WTC11 (cell line): ENCODE results near the gene SEC24C. TPM values are rescaled to one million over a fixed set of nuclear protein-coding genes. Genes with fewer than 3 reads are reported as not detected.

Experiments used
- CREM ChIP-seq: sonication (generic); formaldehyde crosslinking; IDR thresholded peaks from 2 replicates; pipeline ENCODE4 v1.8.1; 2022; ENCODE audit warnings: mild to moderate bottlenecking, missing genetic modification reagents, moderate library complexity
- CTCF ChIP-seq: fragments of 200-600 bp; IDR thresholded peaks from 2 replicates; pipeline ENCODE4 v1.8.0; 2022; ENCODE audit warnings: antibody characterized with exemption
- EMX1 ChIP-seq: fragments of 250-450 bp; sonication (Bioruptor Pico); IDR thresholded peaks from 2 replicates; pipeline ENCODE4 v1.8.0; 2021; ENCODE audit warnings: mild to moderate bottlenecking
- FOXJ3 ChIP-seq: sonication (generic); formaldehyde crosslinking; IDR thresholded peaks from 2 replicates; pipeline ENCODE4 v1.9.0; 2021; ENCODE audit warnings: missing genetic modification reagents, mild to moderate bottlenecking, borderline replicate concordance
- HMGA2 ChIP-seq: fragments of 250-450 bp; sonication (Bioruptor Pico); IDR thresholded peaks from 2 replicates; pipeline ENCODE4 v1.4.0; 2021; ENCODE audit warnings: mild to moderate bottlenecking, moderate library complexity
- NFYB ChIP-seq: sonication (generic); formaldehyde crosslinking; conservative IDR thresholded peaks from 2 replicates; pipeline ENCODE4 v1.8.0; 2022; ENCODE audit warnings: low read depth, missing genetic modification reagents
- NR2C2 ChIP-seq: sonication (generic); formaldehyde crosslinking; IDR thresholded peaks from 2 replicates; pipeline ENCODE4 v1.8.0; 2022; ENCODE audit warnings: mild to moderate bottlenecking, missing genetic modification reagents
- NR3C1 ChIP-seq: sonication (generic); formaldehyde crosslinking; conservative IDR thresholded peaks from 2 replicates; pipeline ENCODE4 v1.8.1; 2023; ENCODE audit warnings: low read depth, mild to moderate bottlenecking, missing genetic modification reagents
- PRRX2 ChIP-seq: fragments of 250-450 bp; sonication (Bioruptor Pico); IDR thresholded peaks from 2 replicates; pipeline ENCODE4 v1.8.0; 2021; ENCODE audit warnings: mild to moderate bottlenecking
- SMAD4 ChIP-seq: sonication (generic); formaldehyde crosslinking; IDR thresholded peaks from 2 replicates; pipeline ENCODE4 v1.8.0; 2022; ENCODE audit warnings: mild to moderate bottlenecking, missing genetic modification reagents
- ZNF121 ChIP-seq: sonication (generic); formaldehyde crosslinking; IDR thresholded peaks from 2 replicates; pipeline ENCODE4 v1.8.0; 2023; ENCODE audit warnings: missing genetic modification reagents
- ZNF138 ChIP-seq: sonication (generic); formaldehyde crosslinking; conservative IDR thresholded peaks from 2 replicates; pipeline ENCODE4 v1.8.1; 2022; ENCODE audit warnings: mild to moderate bottlenecking, moderate library complexity, missing genetic modification reagents
- ZNF219 ChIP-seq: sonication (generic); formaldehyde crosslinking; IDR thresholded peaks from 2 replicates; pipeline ENCODE4 v1.8.0; 2023; ENCODE audit warnings: missing genetic modification reagents, mild to moderate bottlenecking, borderline replicate concordance
- ZNF396 ChIP-seq: fragments of 250-450 bp; sonication (Bioruptor Pico); IDR thresholded peaks from 2 replicates; pipeline ENCODE4 v1.8.0; 2021; ENCODE audit warnings: mild to moderate bottlenecking, moderate library complexity, borderline replicate concordance
- total RNA-seq: library from RNA; stranded (reverse); gene quantifications from 3 replicates; pipeline ENCODE4 v1.2.3, GENCODE V29; 2021
- TF ChIP-seq, protein P1 (sequence below): sonication (generic); formaldehyde crosslinking; IDR thresholded peaks from 2 replicates; pipeline ENCODE4 v1.8.0; 2022; ENCODE audit warnings: missing genetic modification reagents
- TF ChIP-seq, protein P2 (sequence below): sonication (generic); formaldehyde crosslinking; IDR thresholded peaks from 2 replicates; pipeline ENCODE4 v1.8.1; 2023; ENCODE audit warnings: mild to moderate bottlenecking, missing genetic modification reagents
- TF ChIP-seq, protein P3 (sequence below): sonication (generic); formaldehyde crosslinking; conservative IDR thresholded peaks from 2 replicates; pipeline ENCODE4 v1.8.1; 2023; ENCODE audit warnings: mild to moderate bottlenecking, low read depth, missing genetic modification reagents, moderate library complexity
- TF ChIP-seq, protein P4 (sequence below): sonication (generic); formaldehyde crosslinking; conservative IDR thresholded peaks from 2 replicates; pipeline ENCODE4 v1.8.1; 2022; ENCODE audit warnings: mild to moderate bottlenecking, missing genetic modification reagents
- TF ChIP-seq, protein P5 (sequence below): sonication (generic); formaldehyde crosslinking; IDR thresholded peaks from 2 replicates; pipeline ENCODE4 v1.8.1; 2023; ENCODE audit warnings: mild to moderate bottlenecking, missing genetic modification reagents, moderate library complexity
- TF ChIP-seq, protein P6 (sequence below): sonication (generic); formaldehyde crosslinking; IDR thresholded peaks from 2 replicates; pipeline ENCODE4 v1.8.1; 2023; ENCODE audit warnings: mild to moderate bottlenecking, moderate library complexity, missing genetic modification reagents

Gene SEC24C
- total RNA-seq, 1 experiment from 2014 or later = 74.2 TPM

GRCh38 chr10:73781879-73782748, 37.9 kb downstream of the SEC24C start, which contains the start of gene CHCHD1 (continued):
- TF ChIP-seq, protein P1, sequence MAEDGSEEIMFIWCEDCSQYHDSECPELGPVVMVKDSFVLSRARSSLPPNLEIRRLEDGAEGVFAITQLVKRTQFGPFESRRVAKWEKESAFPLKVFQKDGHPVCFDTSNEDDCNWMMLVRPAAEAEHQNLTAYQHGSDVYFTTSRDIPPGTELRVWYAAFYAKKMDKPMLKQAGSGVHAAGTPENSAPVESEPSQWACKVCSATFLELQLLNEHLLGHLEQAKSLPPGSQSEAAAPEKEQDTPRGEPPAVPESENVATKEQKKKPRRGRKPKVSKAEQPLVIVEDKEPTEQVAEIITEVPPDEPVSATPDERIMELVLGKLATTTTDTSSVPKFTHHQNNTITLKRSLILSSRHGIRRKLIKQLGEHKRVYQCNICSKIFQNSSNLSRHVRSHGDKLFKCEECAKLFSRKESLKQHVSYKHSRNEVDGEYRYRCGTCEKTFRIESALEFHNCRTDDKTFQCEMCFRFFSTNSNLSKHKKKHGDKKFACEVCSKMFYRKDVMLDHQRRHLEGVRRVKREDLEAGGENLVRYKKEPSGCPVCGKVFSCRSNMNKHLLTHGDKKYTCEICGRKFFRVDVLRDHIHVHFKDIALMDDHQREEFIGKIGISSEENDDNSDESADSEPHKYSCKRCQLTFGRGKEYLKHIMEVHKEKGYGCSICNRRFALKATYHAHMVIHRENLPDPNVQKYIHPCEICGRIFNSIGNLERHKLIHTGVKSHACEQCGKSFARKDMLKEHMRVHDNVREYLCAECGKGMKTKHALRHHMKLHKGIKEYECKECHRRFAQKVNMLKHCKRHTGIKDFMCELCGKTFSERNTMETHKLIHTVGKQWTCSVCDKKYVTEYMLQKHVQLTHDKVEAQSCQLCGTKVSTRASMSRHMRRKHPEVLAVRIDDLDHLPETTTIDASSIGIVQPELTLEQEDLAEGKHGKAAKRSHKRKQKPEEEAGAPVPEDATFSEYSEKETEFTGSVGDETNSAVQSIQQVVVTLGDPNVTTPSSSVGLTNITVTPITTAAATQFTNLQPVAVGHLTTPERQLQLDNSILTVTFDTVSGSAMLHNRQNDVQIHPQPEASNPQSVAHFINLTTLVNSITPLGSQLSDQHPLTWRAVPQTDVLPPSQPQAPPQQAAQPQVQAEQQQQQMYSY = no peak
- TF ChIP-seq NR2C2 = peak; percentile 96
- peak; percentile 67 for TF ChIP-seq CREM
- no peak for TF ChIP-seq SMAD4 (CRISPR knock-in tag)
- TF ChIP-seq ZNF121 = no peak
- TF ChIP-seq, protein P2, sequence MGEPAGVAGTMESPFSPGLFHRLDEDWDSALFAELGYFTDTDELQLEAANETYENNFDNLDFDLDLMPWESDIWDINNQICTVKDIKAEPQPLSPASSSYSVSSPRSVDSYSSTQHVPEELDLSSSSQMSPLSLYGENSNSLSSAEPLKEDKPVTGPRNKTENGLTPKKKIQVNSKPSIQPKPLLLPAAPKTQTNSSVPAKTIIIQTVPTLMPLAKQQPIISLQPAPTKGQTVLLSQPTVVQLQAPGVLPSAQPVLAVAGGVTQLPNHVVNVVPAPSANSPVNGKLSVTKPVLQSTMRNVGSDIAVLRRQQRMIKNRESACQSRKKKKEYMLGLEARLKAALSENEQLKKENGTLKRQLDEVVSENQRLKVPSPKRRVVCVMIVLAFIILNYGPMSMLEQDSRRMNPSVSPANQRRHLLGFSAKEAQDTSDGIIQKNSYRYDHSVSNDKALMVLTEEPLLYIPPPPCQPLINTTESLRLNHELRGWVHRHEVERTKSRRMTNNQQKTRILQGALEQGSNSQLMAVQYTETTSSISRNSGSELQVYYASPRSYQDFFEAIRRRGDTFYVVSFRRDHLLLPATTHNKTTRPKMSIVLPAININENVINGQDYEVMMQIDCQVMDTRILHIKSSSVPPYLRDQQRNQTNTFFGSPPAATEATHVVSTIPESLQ (CRISPR knock-in tag) = no peak
- no peak for TF ChIP-seq PRRX2
- no peak for TF ChIP-seq NR3C1
- TF ChIP-seq, protein P3, sequence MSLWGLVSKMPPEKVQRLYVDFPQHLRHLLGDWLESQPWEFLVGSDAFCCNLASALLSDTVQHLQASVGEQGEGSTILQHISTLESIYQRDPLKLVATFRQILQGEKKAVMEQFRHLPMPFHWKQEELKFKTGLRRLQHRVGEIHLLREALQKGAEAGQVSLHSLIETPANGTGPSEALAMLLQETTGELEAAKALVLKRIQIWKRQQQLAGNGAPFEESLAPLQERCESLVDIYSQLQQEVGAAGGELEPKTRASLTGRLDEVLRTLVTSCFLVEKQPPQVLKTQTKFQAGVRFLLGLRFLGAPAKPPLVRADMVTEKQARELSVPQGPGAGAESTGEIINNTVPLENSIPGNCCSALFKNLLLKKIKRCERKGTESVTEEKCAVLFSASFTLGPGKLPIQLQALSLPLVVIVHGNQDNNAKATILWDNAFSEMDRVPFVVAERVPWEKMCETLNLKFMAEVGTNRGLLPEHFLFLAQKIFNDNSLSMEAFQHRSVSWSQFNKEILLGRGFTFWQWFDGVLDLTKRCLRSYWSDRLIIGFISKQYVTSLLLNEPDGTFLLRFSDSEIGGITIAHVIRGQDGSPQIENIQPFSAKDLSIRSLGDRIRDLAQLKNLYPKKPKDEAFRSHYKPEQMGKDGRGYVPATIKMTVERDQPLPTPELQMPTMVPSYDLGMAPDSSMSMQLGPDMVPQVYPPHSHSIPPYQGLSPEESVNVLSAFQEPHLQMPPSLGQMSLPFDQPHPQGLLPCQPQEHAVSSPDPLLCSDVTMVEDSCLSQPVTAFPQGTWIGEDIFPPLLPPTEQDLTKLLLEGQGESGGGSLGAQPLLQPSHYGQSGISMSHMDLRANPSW (CRISPR knock-in tag) = no peak
- TF ChIP-seq, protein P4, sequence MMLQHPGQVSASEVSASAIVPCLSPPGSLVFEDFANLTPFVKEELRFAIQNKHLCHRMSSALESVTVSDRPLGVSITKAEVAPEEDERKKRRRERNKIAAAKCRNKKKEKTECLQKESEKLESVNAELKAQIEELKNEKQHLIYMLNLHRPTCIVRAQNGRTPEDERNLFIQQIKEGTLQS (CRISPR knock-in tag) = no peak
- TF ChIP-seq, protein P5, sequence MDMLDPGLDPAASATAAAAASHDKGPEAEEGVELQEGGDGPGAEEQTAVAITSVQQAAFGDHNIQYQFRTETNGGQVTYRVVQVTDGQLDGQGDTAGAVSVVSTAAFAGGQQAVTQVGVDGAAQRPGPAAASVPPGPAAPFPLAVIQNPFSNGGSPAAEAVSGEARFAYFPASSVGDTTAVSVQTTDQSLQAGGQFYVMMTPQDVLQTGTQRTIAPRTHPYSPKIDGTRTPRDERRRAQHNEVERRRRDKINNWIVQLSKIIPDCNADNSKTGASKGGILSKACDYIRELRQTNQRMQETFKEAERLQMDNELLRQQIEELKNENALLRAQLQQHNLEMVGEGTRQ (CRISPR knock-in tag) = peak; percentile 80
- TF ChIP-seq ZNF138 = no peak
- TF ChIP-seq FOXJ3 (CRISPR knock-in tag) = no peak
- peak; percentile 58 for TF ChIP-seq NFYB (CRISPR knock-in tag)
- TF ChIP-seq, protein P6, sequence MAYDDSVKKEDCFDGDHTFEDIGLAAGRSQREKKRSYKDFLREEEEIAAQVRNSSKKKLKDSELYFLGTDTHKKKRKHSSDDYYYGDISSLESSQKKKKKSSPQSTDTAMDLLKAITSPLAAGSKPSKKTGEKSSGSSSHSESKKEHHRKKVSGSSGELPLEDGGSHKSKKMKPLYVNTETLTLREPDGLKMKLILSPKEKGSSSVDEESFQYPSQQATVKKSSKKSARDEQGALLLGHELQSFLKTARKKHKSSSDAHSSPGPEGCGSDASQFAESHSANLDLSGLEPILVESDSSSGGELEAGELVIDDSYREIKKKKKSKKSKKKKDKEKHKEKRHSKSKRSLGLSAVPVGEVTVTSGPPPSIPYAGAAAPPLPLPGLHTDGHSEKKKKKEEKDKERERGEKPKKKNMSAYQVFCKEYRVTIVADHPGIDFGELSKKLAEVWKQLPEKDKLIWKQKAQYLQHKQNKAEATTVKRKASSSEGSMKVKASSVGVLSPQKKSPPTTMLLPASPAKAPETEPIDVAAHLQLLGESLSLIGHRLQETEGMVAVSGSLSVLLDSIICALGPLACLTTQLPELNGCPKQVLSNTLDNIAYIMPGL (CRISPR knock-in tag) = peak; percentile 73; the same call in 1 of the 2 replicates
- no peak for TF ChIP-seq HMGA2 (CRISPR knock-in tag)
- no peak for TF ChIP-seq ZNF219 (CRISPR knock-in tag)
- TF ChIP-seq EMX1 = no peak
- TF ChIP-seq ZNF396 (CRISPR knock-in tag) = no peak
- TF ChIP-seq CTCF = no peak
